Choroid plexus epithelial cell (primary cell): Measurements from ENCODE around the gene PPM1L.

Experiments
- DNase-seq: peaks from one replicate; pipeline ENCODE4 v3.0.0-alpha.2; 2010; ENCODE audit warnings: low read depth
- H3K4me3 ChIP-seq: 2 replicates; pipeline ENCODE4 v1.5.1; 2011; ENCODE audit warnings: low read depth, mild to moderate bottlenecking, control low read depth, low read length, moderate library complexity
- CTCF ChIP-seq: conservative IDR thresholded peaks from 2 replicates; pipeline ENCODE4 v1.5.1; 2011; ENCODE audit warnings: low read depth, mild to moderate bottlenecking, control low read depth, inconsistent platforms, low read length, moderate library complexity

The PPM1L gene

DNA sequence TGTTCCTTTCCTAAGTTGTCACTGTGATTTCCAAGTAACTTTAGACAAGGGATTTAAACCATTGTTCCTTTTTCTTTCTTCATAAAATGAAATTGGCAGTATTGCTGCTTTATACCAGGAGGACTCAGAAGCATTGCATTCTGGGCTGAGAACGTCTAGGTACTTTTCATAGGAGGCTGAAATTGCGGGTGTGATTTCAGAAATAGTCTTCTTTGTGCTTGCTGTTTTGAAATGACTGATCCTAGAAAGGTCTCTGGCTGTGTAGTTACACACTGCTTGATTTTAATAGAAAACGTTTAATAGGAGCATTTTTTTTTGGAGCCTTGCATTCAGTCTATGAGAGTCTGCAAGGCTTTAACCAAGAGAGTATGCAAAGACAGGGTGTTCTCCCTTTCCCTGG, 56.3 kb downstream of the PPM1L start:
- H3K4me3 ChIP-seq, result no peak overlapping the region
- DNase-seq, result no peak
- TF ChIP-seq CTCF, result no peak

DNA sequence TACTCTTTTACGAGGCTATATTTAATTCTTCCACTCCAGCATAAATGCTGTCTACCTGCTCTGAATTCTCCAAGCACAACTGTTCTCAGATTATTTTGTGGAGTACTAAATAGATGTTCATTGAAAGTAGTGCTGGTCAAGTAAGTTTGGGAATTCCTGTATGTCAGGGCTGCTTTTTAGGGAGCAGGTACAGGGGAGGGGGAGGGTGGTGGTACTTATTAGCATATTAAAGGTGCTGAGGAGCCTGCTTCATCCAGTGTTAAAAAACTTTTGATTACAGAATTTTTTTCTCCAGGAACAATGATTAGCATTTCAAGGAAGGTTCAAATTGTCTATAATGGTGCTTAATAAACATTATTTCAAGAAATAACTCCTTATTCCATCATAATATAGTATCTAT, 59.2 kb downstream of the PPM1L start:
- TF ChIP-seq CTCF, result no peak
- no peak for DNase-seq
- H3K4me3 ChIP-seq, result no peak overlapping the region

DNA sequence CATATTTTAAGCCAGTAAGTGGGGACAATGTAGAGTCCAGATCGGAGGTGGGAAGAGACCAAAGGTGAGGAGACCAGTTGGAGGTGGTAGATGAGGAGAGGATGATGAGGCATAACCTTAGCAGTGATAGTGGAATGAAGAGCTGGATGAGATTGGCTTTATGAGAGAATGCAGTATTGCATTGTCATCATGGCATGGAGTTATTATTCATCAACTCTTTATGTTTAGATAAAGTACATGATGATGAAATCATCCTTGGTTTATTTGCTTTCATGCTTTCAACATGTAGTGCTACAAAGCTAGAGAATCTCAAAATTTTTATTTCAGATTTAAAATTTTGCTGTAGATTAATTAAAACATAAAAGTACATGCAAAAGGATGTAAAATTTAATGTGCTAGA, 64.0 kb downstream of the PPM1L start:
- no peak for DNase-seq
- no peak for TF ChIP-seq CTCF
- H3K4me3 ChIP-seq, result no peak overlapping the region

GRCh38 chr3:160820430-160820829, 64.4 kb downstream of the PPM1L start:
- DNase-seq, result no peak
- H3K4me3 ChIP-seq, result no peak overlapping the region
- no peak for TF ChIP-seq CTCF

GRCh38 chr3:160822936-160823335, 66.9 kb downstream of the PPM1L start:
- no peak for TF ChIP-seq CTCF
- H3K4me3 ChIP-seq, result no peak overlapping the region
- no peak for DNase-seq

GRCh38 chr3:160825311-160825800, 69.3 kb downstream of the PPM1L start:
- no peak overlapping the region for H3K4me3 ChIP-seq
- DNase-seq, result no peak
- no peak for TF ChIP-seq CTCF

- DNase-seq, result no peak
- no peak for TF ChIP-seq CTCF
- H3K4me3 ChIP-seq, result no peak overlapping the region
These were observed 70.4 kb downstream of the PPM1L start for GRCh38 chr3:160826408-160826807.
